Gastroesophageal sphincter (tissue), 3 donors: ENCODE data around the gene GSTK1.

Source experiments
- POLR2A ChIP-seq, 2 donors: fragments of 450-650 bp; IDR thresholded peaks; one replicate each; pipeline ENCODE4 v1.6.1; 2017; ENCODE audit warnings: antibody characterized with exemption in 2 of 2, mild to moderate bottlenecking in 2 of 2, moderate library complexity in 1 of 2
- POLR2AphosphoS5 ChIP-seq: sonication (generic); formaldehyde crosslinking; IDR thresholded peaks from one replicate; pipeline ENCODE4 v1.6.1; 2017; ENCODE audit warnings: antibody characterized with exemption
- TF ChIP-seq, protein P1 (sequence below), 4 experiments: fragments of 200-600 bp in 2 of 4; fragments of 450-650 bp in 2 of 4; sonication (generic) in 1 of 4; IDR thresholded peaks; one replicate each; pipeline ENCODE4 v1.5.1; 2017 to 2019; ENCODE audit warnings: antibody characterized with exemption in 4 of 4, mild to moderate bottlenecking in 2 of 4, moderate library complexity in 2 of 4

DNA sequence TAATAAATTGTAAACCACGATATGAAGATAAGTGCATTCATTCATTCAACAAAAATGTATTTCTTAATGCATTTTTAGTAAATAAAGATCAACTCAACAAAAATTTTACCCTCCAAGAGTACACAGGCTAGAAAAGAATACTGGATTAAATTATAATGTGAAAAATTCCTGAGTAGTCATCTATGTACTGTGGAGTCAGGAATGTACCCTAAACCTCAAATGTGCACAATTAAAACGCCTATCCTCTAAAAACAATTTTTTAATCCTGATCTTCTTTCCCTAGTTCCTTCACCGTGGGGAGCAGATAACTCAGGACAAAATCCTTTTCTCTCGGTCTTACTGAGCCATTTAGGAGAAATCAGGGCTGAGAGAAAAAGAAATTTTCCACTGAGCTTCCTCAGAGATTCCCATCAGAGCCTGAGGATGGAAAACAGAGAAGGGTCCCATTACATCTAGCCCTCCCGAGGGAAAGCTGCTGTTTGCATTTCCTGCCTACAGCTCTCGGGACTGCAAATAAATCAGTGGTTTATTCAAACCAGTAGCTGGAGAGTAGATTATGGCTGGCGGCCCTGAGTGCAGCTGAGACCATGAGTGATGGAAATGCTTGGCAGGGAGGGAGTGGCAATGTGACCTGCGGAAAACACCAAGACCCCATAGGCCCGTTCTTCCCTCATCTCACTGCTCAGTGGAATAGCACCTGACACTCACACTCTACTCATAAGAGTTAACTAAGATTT is 34.0 kb upstream of the GSTK1 start:
- TF ChIP-seq, protein P1, sequence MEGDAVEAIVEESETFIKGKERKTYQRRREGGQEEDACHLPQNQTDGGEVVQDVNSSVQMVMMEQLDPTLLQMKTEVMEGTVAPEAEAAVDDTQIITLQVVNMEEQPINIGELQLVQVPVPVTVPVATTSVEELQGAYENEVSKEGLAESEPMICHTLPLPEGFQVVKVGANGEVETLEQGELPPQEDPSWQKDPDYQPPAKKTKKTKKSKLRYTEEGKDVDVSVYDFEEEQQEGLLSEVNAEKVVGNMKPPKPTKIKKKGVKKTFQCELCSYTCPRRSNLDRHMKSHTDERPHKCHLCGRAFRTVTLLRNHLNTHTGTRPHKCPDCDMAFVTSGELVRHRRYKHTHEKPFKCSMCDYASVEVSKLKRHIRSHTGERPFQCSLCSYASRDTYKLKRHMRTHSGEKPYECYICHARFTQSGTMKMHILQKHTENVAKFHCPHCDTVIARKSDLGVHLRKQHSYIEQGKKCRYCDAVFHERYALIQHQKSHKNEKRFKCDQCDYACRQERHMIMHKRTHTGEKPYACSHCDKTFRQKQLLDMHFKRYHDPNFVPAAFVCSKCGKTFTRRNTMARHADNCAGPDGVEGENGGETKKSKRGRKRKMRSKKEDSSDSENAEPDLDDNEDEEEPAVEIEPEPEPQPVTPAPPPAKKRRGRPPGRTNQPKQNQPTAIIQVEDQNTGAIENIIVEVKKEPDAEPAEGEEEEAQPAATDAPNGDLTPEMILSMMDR (IDR thresholded peaks at IDR 0.05), result no peak
- TF ChIP-seq POLR2A (IDR thresholded peaks at IDR 0.05) (no peak), POLR2AphosphoS5 (no peak)
